Uterine smooth muscle cell (primary cell): ENCODE results near the gene DFFA. TPM values are rescaled to one million over a fixed set of nuclear protein-coding genes. Genes with fewer than 3 reads are reported as not detected.

Experiments used
- total RNA-seq: library from RNA; depleted of rRNA; stranded (reverse); fragments of >200 nt; gene quantifications from 2 replicates; pipeline ENCODE4 v1.2.3, GENCODE V29; 2014

The DFFA gene, protein sequence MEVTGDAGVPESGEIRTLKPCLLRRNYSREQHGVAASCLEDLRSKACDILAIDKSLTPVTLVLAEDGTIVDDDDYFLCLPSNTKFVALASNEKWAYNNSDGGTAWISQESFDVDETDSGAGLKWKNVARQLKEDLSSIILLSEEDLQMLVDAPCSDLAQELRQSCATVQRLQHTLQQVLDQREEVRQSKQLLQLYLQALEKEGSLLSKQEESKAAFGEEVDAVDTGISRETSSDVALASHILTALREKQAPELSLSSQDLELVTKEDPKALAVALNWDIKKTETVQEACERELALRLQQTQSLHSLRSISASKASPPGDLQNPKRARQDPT
- total RNA-seq, result 42.4 and 50.4 TPM in 2 replicates

DNA sequence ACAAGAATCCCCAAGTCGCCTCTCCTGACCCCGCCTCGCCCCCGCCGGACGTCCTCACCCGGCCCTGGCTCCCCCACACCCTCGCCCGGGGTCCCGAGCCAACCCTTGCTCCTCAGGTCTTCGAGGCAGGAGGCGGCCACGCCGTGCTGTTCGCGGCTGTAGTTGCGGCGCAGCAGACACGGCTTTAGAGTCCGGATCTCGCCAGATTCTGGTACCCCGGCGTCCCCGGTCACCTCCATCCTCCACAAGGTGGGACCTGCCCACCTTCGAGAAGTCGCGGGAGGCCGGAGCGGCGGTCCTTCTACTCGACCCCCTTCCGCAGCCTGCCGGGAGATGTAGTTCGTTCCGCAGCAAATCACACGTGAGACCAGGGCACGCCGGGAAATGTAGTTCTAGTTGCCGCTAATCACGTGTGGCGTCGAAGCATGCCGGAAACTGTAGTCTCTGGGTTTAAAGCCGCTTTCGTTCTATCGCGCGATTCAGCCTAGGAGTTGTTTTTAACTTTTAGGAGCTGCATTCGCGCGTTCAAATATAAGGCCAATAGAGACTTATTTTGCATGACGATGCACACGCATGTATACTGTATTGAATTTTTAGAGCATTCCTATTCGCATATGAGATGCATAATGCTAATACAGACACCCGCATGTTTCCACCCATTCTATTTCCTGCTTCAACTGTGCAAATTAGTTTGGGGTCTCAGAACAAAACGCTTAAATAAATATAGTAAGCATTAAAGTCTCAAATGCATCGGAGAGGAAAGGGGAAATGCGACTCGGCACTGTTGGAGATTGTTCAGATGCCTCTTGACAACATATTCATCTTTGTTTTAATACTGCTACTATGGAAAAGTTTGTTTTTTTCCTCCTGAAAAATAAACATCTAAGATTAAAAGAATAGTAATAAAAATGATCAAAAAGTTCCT, at the start of gene DFFA:
Gene DFFA, minus strand, starts transcription at position 310 of the 925 bp plus-strand sequence. Its CDS starts 71 bp downstream, at position 239.

DNA sequence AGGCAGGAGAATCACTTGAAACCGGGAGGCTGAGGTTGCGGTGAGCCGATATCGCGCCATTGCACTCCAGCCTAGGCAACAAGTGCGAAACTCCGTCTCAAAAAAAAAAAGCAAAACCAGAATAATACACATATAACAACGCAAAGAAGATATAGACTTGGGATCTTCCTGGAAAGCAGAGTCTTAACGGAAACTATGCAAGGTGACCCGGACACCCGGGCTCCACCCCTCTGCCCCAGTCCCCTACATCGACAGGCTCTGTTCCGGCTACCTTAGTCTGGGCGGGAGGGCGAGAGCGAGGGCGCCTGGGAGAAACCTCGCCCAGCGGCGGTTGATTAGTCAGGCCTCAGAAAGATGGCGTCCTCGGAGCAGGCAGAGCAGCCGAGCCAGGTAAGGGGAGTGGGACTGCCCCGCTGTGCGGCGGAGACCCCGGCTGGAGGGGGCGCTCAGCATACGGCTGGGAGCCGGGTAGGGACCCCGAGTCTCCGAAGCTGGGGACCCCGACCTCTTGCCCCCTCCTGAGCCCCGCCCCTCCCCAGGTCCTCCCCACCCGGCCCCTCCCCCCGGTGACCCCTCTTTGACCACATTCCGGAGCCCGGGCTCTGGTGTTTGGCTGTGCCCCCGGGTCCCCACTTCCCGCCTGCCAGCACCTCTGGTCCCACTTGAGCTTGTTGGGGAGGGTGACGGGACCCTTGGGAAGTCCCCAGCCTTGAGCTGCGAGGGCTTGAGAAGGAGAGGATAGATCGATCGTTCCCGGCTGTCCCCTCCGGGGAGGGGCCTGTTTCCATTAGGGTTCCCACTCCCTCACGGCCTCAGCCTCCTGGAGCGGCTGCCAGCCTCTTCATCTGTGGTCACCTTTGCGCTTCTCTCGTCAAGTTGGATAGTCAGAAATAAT, 2.5 kb upstream of the DFFA start, which contains the start of gene PEX14:
Gene PEX14, plus strand, starts transcription at position 338 of the 895 bp plus-strand sequence. Its CDS starts 17 bp downstream, at position 355.

DNA sequence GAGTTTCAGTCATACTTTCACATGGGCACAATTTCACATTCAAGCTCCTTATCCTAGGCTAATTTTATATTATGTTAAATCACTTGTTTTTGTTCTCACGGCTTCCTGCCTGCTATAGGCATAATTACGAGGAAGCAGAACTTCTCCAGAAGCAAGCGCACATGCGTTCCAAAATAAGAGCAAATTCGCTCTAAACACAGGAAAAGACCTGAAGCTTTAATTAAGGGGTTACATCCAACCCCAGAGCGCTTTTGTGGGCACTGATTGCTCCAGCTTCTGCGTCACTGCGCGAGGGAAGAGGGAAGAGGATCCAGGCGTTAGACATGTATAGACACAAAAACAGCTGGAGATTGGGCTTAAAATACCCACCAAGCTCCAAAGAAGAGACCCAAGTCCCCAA, 22.6 kb downstream of the DFFA start, which contains the start of gene CORT:
Gene CORT, plus strand, starts transcription at position 281 of the 400 bp plus-strand sequence. CDS start 193 bp downstream, outside the sequence.

DNA sequence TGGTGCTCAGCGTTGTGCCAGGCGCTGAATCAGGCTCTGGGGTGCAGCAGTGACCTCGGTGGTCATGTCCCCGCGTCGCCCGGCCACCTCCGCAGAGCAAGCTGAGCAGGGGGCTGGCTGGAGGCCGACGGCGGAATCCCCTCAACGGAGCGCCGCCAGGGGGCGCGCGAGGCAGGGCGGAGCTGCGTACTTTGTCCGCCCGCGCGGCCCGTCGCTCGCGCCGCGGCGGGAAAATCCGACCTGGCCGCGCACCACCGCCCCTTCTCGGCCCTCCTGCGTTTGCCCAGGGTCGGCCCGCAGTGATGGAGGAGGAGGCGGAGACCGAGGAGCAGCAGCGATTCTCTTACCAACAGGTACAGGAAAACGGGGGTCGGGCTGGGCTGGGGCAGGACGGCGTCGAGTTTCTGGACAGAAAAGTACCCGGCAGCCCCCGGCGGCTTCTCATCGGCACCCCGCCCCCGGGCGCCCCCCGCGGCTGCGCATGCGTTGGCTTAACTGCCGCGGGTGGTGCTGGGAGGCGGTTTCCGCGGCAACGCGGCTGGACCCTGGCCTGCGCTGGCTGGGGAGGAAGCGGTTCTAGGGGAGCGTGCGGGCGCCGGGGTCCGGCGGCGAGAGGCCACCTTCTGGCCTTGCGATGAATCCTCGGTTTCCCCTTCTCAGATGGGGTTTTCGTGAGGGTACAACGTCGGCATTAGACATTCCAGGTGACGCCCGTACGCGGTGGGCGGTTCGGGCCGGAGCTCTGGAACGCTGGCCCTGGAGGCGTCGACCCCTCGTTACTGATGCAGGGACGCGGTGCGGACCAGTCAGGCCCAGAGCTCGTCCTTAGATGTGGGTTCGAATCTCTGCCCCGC, 41.9 kb downstream of the DFFA start, which contains the start of gene CENPS:
Gene CENPS, plus strand, starts transcription at position 218 of the 854 bp plus-strand sequence. Its CDS starts 85 bp downstream, at position 303.

Other genes starting within 250 kb of the DFFA start
- 163 and 165 TPM in 2 replicates for gene PGD, start 73.5 kb downstream of the DFFA start, total RNA-seq
- gene CENPS, start 42.1 kb downstream of the DFFA start, total RNA-seq, result 19.7 and 22.4 TPM in 2 replicates
- gene CORT, start 22.5 kb downstream of the DFFA start, total RNA-seq, result 0.12 TPM in 1 of 2 replicates, not detected in the other
- gene PEX14, start 2.4 kb upstream of the DFFA start, total RNA-seq, result 12.0 and 12.5 TPM in 2 replicates